GM12875 (cell line): ENCODE measurements around the gene ZNF41.

Source experiments
- H3K4me3 ChIP-seq: one replicate; pipeline ENCODE4 v1.5.1; 2011; ENCODE audit warnings: low read depth, low read length, control low read depth
- CTCF ChIP-seq: IDR thresholded peaks from 2 replicates; pipeline ENCODE4 v1.5.1; 2011; ENCODE audit warnings: low read depth, mild to moderate bottlenecking, control low read depth, inconsistent platforms, low read length, moderate library complexity, borderline replicate concordance; ENCODE audit not compliant: insufficient read depth

ZNF41 gene

DNA sequence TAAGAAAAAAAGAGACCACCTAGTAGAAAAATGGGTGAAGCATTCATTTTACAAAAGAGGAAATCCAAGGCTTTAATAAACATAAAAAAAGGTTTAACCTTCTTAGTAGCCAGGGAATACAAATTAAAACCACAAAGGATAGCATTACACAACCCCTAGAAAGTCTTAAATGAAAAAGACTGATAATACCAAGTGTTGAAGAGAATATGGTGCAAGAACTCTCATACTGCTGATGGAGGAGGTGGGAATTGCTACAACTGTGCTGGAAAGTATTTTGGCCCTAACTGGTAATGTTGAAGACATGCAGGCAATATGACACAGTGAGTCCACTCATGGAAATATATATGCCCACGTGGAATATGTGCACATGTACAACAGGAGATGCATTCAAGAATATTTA lies 22.5 kb downstream of the ZNF41 start:
- no peak for TF ChIP-seq CTCF
- no peak overlapping the region for H3K4me3 ChIP-seq

GRCh38 chrX:47458528-47458927 lies 24.5 kb downstream of the ZNF41 start:
- H3K4me3 ChIP-seq = no peak overlapping the region
- TF ChIP-seq CTCF = no peak

- no peak for TF ChIP-seq CTCF
- no peak overlapping the region for H3K4me3 ChIP-seq
These were observed 26.9 kb downstream of the ZNF41 start for GRCh38 chrX:47456080-47456479.

DNA sequence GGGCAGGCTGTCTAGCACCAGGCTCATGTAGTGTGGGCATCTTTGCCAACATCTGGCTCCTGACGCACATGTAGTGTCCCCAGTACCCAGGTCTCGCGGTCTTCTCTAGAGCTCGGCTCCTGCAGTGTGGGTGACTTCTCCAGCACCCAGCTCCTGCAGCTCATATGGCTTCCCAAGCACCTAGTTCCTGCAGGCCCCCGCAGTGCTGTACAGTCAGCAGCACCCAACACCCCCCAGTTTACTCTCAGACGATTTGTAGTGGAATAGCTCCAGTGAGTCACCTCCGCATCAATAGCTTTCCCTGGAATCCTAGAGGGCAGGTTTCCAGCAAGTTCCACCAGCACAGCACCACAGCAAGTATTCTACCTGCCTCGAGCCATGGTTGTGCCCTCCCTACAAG lies 30.9 kb downstream of the ZNF41 start:
- no peak for TF ChIP-seq CTCF
- H3K4me3 ChIP-seq = no peak overlapping the region

GRCh38 chrX:47448165-47448806 lies 34.7 kb downstream of the ZNF41 start:
- no peak overlapping the region for H3K4me3 ChIP-seq
- no peak for TF ChIP-seq CTCF

- no peak overlapping the region for H3K4me3 ChIP-seq
- no peak for TF ChIP-seq CTCF
These were observed 35.4 kb downstream of the ZNF41 start for GRCh38 chrX:47447607-47448006.

- H3K4me3 ChIP-seq = no peak overlapping the region
- TF ChIP-seq CTCF = no peak
These were observed 36.1 kb downstream of the ZNF41 start for GRCh38 chrX:47446971-47447370.
